SK-N-DZ (cell line): ENCODE measurements around the gene TRIM56.

Experiments used
- DNase-seq: peaks from one replicate; pipeline ENCODE4 v3.0.0-alpha.2; 2015; ENCODE audit warnings: low spot score

TRIM56 gene

GRCh38 chr7:101133621-101134398 lies 48.5 kb downstream of the TRIM56 start:
- DNase-seq: no peak

DNA sequence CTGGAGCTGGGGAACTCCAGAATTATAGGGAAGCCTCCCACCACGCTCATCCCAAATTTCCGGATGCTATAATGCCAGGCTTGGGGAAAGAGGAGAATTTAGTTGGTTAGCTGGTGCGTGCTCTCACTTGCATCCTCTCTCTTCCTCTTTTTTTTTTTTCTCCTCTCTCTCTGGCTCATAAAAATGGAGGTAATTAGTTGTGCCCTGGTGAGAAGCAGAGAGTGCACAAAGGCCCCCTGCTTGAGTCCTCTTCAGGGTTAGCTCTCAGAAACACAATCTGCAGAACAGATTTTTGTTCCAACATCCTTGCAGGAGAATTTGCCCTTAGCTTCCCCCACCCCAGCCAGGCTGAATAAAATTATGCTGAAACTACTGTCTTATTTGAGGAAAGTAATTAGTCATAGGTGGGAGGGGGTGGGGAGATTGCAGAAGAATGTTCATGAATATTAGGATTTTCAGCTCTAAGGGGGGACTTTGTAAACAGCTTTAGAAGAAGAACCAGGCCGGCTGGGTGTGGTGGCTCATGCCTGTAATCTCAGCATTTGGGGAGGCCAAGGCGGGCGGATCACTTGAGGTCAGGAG lies 49.2 kb downstream of the TRIM56 start:
- no peak for DNase-seq

DNA sequence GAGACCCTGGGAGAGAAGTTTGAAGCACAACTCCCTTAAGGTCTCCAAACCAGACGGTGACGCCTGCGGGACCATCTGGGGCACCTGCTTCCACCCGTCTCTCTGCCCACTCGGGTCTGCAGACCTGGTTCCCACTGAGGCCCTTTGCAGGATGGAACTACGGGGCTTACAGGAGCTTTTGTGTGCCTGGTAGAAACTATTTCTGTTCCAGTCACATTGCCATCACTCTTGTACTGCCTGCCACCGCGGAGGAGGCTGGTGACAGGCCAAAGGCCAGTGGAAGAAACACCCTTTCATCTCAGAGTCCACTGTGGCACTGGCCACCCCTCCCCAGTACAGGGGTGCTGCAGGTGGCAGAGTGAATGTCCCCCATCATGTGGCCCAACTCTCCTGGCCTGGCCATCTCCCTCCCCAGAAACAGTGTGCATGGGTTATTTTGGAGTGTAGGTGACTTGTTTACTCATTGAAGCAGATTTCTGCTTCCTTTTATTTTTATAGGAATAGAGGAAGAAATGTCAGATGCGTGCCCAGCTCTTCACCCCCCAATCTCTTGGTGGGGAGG lies 52.5 kb downstream of the TRIM56 start:
- DNase-seq: no peak

DNA sequence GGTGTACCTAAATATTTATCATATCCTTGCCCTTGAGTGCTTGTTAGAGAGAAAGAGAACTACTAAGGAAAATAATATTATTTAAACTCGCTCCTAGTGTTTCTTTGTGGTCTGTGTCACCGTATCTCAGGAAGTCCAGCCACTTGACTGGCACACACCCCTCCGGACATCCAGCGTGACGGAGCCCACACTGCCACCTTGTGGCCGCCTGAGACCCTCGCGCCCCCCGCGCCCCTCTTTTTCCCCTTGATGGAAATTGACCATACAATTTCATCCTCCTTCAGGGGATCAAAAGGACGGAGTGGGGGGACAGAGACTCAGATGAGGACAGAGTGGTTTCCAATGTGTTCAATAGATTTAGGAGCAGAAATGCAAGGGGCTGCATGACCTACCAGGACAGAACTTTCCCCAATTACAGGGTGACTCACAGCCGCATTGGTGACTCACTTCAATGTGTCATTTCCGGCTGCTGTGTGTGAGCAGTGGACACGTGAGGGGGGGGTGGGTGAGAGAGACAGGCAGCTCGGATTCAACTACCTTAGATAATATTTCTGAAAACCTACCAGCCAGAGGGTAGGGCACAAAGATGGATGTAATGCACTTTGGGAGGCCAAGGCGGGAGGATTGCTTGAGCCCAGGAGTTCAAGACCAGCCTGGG lies 53.1 kb downstream of the TRIM56 start:
- peak; percentile 49 for DNase-seq

DNA sequence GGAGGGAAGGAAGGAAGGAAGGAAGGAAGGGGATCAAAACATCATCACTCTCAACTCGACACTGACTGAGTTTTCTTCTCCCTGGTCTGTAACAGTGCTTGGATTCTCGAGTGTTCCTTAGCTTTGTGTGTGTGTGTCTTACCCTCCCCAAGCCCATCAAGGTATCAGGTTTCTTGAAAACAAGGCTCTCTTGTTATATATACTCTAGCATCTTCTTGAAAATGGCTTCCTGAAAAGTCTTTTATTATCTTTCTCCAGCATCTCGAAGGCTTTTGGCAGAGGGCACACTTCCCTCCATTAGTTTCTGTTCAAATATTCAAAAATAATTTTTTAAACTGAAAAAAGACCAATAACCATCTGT lies 55.0 kb downstream of the TRIM56 start:
- DNase-seq: no peak

GRCh38 chr7:101140746-101141382 lies 55.6 kb downstream of the TRIM56 start:
- no peak for DNase-seq
